ENCODE measurements around the gene BOD1.
A peak's percentile ranks its signal among the peaks of the same experiment; 100 is the strongest.

Gene BOD1

GRCh38 chr5:173582216-173583111 lies 34.0 kb downstream of the BOD1 start:
- no peak overlapping the region for H3K27ac ChIP-seq
- TF ChIP-seq, protein P1, sequence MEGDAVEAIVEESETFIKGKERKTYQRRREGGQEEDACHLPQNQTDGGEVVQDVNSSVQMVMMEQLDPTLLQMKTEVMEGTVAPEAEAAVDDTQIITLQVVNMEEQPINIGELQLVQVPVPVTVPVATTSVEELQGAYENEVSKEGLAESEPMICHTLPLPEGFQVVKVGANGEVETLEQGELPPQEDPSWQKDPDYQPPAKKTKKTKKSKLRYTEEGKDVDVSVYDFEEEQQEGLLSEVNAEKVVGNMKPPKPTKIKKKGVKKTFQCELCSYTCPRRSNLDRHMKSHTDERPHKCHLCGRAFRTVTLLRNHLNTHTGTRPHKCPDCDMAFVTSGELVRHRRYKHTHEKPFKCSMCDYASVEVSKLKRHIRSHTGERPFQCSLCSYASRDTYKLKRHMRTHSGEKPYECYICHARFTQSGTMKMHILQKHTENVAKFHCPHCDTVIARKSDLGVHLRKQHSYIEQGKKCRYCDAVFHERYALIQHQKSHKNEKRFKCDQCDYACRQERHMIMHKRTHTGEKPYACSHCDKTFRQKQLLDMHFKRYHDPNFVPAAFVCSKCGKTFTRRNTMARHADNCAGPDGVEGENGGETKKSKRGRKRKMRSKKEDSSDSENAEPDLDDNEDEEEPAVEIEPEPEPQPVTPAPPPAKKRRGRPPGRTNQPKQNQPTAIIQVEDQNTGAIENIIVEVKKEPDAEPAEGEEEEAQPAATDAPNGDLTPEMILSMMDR (conservative IDR thresholded peaks at IDR 0.05) = no peak

GRCh38 chr5:173581408-173582215 lies 34.8 kb downstream of the BOD1 start:
- TF ChIP-seq, protein P1 (conservative IDR thresholded peaks at IDR 0.05) = peak; percentile 55
- no peak overlapping the region for H3K27ac ChIP-seq

DNA sequence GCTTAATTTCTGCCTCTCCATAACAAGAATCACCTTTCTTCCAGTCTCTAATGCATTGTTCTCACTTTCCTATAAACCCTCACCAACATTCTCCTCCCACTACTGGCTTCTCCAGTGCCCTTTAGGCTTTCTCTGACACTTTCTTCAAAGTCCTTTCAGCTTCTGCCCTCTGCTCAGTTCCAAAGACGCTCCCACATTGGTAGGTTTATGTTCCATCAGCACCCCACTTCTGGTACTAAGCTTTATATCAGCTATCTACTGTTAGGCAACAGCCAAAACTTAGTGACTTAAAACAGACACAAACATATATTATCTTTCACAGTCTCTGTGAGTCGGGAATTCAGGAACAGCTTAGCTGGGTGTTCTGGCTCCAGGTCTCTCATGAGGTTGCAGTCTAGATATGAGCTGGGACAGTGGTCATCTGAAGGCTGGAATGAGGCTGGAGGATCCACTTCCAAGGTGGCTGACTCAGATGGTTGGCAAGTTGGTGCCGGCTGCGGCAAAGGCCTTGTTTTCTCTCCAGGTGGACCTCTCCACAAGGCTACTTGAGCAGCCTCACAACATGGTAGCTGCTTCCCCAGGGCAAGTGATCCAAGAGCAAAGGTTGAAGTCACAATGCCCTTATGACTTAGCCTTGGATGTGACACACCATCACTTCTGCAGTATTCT lies 37.4 kb downstream of the BOD1 start:
- H3K27ac ChIP-seq = no peak overlapping the region
- TF ChIP-seq, protein P1 (conservative IDR thresholded peaks at IDR 0.05) = no peak

- no peak overlapping the region for H3K27ac ChIP-seq
- TF ChIP-seq, protein P1 (conservative IDR thresholded peaks at IDR 0.05) = no peak
These were observed 38.6 kb downstream of the BOD1 start for GRCh38 chr5:173577817-173578216.

DNA sequence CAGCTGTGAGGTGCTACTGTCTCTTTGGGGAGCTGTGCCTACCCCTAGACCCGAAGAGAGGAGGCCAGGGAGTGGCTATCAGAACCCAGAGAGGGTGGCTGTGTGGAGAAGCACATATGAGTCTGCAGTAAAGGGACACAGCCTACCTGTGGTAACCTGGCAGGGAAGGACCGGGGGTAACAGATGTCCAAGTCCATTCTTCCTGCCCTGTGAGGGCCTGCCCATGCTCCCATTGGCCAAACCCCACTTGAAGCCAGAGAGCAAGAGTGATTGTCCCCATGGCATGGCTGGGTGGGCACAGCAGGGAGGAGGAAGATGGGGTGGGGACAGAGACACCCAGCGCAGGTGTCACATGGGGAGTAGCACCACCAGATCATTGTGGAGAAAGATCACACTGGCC lies 39.3 kb downstream of the BOD1 start:
- no peak overlapping the region for H3K27ac ChIP-seq
- TF ChIP-seq, protein P1 (conservative IDR thresholded peaks at IDR 0.05) = no peak

- H3K27ac ChIP-seq = no peak overlapping the region
- TF ChIP-seq, protein P1 (conservative IDR thresholded peaks at IDR 0.05) = no peak
These were observed 40.5 kb downstream of the BOD1 start for GRCh38 chr5:173575985-173576384.

GRCh38 chr5:173574983-173575382 lies 41.5 kb downstream of the BOD1 start:
- H3K27ac ChIP-seq = no peak overlapping the region
- TF ChIP-seq, protein P1 (conservative IDR thresholded peaks at IDR 0.05) = no peak
